Inflammatory macrophage (primary cell): ENCODE data around the gene ANXA6.

Experiments
- DNase-seq, 2 donors: peaks; one replicate each; pipeline ENCODE4 v3.0.0-alpha.2; 2020 to 2022

Gene ANXA6

GRCh38 chr5:151060742-151061141 lies 96.8 kb downstream of the ANXA6 start:
- no peak for DNase-seq

GRCh38 chr5:151058891-151059489 lies 98.6 kb downstream of the ANXA6 start:
- DNase-seq, result peak; percentile 39 to 53

DNA sequence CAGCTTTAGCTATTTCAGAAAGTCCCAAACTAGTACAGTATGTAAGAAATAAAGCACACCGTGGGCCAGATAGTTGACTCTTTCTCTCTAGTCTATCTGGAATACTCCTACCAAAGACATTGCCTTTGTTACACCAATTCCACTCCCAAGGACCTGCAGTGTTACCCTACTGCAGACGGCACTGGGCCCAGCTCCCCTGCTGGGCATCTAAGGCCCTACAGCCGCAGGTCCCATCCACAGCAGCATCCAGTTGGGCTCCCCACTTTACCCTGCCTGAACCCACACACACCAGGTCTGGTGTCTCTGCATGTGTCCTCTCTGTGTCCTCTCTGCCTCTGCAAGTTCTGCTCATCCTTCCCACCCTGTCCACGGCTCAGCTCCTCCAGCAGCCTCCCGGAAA lies 99.3 kb downstream of the ANXA6 start:
- DNase-seq, result no peak

DNA sequence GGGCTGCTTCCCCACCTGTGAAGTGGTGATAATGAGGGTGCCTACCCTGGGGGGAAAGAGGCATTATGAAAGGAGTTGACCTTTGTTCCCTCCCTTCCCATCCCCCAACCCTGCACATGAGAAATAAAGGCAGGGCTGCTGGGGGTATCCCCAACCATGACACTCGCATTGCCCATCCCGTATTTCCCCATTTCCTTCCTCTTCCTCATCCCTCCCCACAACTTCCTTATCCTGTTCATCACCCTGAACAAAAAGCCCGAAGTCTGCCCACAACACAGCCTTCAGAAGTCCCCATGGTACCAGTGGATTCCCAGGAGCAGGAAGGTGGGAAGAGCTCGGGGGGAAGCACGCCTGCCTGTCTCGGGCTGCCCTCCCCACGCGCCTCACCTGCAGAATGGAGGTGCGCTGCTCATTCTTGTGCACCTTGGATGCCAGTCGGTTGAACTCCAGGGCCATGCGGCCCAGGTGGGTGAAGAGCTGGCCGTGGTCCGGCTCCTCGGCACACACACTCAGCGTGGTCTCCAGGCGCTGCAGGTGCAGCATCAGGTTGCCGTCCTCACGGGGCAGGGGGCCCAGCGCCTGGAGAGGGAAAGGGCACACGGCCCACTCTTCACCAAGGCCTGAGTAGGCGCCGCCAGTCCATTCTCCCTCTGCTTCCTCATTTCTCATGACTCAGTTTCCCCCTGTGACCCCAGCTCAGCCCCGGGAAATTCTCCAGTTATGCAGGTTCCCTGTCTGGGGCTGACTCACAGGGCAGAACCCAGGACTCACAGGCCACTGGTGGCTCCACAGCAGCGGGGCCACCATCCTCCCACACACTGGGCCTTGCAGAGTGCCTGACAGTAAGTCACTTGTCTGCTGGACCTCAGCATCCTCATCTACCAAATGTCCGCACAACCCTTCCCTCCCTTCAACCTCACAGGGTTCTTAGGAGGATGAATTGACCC lies 100.9 kb downstream of the ANXA6 start:
- peak; percentile 74 to 92 for DNase-seq

DNA sequence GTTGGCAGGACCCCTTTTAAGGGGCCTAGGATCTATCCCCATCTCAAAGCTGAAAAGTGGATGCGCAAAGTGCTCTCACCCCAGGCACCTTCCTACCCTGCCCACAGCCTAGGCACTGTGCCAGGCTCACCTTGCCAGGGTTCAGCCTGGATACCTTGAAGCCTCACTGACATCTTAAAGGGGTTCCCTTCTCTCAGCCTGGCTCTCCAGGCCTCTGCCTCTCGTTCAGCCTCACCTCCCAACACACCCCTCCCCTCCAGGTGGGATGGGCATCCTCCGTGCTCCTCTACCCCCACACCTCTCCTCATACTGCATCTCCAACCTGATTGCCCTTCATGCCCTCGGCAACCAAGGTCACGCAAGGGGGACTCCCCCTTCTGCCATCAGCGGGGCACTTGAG lies 102.2 kb downstream of the ANXA6 start:
- DNase-seq, result no peak

DNA sequence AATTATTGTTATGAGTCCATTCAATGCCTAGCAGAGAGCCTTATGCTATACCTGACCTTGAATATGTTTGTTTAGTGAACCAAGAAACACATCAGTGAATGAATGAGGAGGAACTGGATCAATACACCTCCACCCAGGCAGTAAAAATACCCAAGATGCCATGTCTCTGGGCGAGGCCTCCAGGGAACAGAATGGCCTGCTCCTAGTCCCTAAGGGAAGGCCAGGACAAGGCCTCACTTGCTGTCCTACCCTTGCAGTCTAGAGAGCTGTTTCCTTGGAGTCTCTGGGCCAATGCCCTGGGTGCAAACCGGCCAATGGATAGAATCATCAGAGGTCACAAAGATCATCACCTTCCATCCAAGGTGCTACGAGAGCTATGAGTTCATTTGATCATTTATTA lies 102.9 kb downstream of the ANXA6 start:
- DNase-seq, result no peak

GRCh38 chr5:151053796-151054462 lies 103.7 kb downstream of the ANXA6 start:
- DNase-seq, result no peak

GRCh38 chr5:151052836-151053235 lies 104.7 kb downstream of the ANXA6 start:
- DNase-seq, result peak; percentile 52 to 72

DNA sequence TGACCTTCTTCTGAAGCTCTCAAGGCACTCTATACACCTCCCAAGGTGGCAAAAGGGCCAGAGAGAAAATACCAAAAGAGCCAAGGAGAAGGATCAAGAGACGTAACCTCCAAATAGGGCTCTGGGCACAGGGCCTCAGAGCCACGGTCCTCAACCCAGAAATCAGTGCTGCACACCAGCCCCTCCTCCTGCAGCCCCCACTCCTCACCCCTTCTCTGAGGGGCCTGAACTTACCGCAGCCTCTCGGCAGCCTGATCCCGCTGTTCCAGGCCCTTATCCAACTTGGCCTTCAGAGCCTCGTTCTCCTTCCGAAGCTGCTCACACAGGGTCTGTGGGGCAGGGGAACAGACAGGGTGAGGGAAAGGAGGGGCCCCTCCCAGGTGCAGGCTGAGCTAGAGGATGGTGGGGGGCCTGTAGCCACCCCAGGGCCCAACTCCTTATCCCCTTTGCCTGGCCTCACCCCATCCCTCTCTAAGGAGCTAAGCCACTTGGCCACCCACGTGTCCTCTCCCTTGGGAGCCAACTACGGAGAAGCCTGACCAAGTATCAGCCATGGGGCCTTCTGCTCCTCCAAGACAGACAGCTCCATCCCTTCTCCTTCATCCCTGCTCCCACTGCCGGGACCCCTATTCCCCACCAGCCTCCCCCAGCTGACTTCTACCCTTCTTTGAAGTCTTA lies 105.5 kb downstream of the ANXA6 start:
- no peak for DNase-seq

DNA sequence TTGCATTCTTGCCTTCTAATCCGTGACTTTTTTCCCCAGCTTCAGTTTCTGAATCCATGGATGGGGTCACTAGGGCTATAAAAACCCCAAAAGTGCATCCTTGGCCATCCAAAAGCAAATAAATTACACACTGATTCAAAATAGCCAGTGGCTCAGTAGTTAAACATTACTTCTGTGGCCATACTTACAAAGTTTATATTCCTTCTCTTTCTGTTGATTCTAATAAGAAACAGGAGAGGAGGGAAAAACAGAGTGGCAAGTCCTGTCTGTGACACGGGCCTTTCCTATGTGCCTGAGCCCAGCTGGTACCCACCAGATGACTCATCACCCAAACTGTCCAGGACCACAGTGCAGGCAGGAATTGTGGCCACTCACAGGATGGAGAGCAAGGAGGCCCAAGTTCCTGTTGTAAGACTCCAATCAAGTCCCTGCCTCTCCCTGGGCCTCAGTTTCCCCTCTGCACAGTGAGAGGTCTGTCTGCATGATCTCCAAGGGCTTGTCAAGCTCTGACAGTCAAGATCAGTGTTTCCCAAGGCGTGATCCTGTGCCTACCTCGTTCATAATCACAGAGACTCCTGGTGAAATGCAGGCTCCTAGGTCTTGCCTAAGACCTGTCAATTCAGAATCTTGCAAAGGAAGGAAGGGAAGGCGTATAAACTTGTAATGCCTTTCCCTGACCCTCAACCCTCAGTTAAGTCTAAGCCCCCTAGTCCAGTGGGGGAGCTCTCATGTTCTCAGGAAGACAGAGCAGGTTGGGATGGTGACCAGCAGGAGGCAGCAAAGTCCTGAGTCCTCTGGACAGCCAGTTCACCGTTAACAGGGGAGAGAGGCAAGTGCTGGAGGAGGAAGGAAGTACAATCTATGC lies 106.3 kb downstream of the ANXA6 start:
- DNase-seq, result peak; percentile 84 to 87
